Measurements from ENCODE around the gene LMO7.

- TF ChIP-seq CTCF (IDR thresholded peaks at IDR 0.05) (no peak), POLR2AphosphoS5 (IDR thresholded peaks at IDR 0.05; ENCODE audit: low read depth, low read length) (no peak), REST (IDR thresholded peaks at IDR 0.05; ENCODE audit: insufficient read depth in 1 of 2, low read depth in 2 of 2, low read length in 1 of 2) (no peak), SIN3A (IDR thresholded peaks at IDR 0.05; ENCODE audit: borderline replicate concordance, insufficient read depth, low read depth, low read length) (no peak)
These were observed 68.2 kb downstream of the LMO7 start for GRCh38 chr13:75704194-75704926.

All from Panc1 (cell line).